Prostate gland (tissue), 2 donors: ENCODE data around the gene GBP3.

Experiments used
- POLR2A ChIP-seq: fragments of 450-650 bp; IDR thresholded peaks from one replicate; pipeline ENCODE4 v1.6.1; 2016; ENCODE audit warnings: antibody characterized with exemption, mild to moderate bottlenecking
- POLR2AphosphoS5 ChIP-seq: sonication (generic); formaldehyde crosslinking; IDR thresholded peaks from one replicate; pipeline ENCODE4 v1.6.1; 2017; ENCODE audit warnings: antibody characterized with exemption
- TF ChIP-seq, protein P1 (sequence below), 4 experiments: fragments of 200-600 bp in 2 of 4; fragments of 450-650 bp in 2 of 4; sonication (generic) in 2 of 4; IDR thresholded peaks; 1 replicate in 3 of 4; 2 replicates in 1 of 4; pipeline ENCODE4 v1.5.1; 2016 to 2019; ENCODE audit warnings: antibody characterized with exemption in 4 of 4, mild to moderate bottlenecking in 2 of 4, moderate library complexity in 2 of 4

- TF ChIP-seq, protein P1, sequence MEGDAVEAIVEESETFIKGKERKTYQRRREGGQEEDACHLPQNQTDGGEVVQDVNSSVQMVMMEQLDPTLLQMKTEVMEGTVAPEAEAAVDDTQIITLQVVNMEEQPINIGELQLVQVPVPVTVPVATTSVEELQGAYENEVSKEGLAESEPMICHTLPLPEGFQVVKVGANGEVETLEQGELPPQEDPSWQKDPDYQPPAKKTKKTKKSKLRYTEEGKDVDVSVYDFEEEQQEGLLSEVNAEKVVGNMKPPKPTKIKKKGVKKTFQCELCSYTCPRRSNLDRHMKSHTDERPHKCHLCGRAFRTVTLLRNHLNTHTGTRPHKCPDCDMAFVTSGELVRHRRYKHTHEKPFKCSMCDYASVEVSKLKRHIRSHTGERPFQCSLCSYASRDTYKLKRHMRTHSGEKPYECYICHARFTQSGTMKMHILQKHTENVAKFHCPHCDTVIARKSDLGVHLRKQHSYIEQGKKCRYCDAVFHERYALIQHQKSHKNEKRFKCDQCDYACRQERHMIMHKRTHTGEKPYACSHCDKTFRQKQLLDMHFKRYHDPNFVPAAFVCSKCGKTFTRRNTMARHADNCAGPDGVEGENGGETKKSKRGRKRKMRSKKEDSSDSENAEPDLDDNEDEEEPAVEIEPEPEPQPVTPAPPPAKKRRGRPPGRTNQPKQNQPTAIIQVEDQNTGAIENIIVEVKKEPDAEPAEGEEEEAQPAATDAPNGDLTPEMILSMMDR (IDR thresholded peaks at IDR 0.05), result no peak
- no peak for TF ChIP-seq POLR2A
- TF ChIP-seq POLR2AphosphoS5, result no peak
Measured at GRCh38 chr1:89070509-89070908, 47.8 kb upstream of the GBP3 start.
